HepG2 (cell line): ENCODE measurements around the gene SLC41A1. TPM values are rescaled to one million over a fixed set of nuclear protein-coding genes. Genes with fewer than 3 reads are reported as not detected.

Experiments
- ARNTL ChIP-seq: sonication (generic); formaldehyde crosslinking; IDR thresholded peaks from 2 replicates; pipeline ENCODE4 v1.4.0; 2020; ENCODE audit warnings: mild to moderate bottlenecking, missing genetic modification reagents
- BCLAF1 ChIP-seq: fragments of 450-650 bp; IDR thresholded peaks from 2 replicates; pipeline ENCODE4 v1.6.1; 2017; ENCODE audit warnings: mild to moderate bottlenecking
- CC2D1A ChIP-seq: sonication (generic); formaldehyde crosslinking; IDR thresholded peaks from 2 replicates; pipeline ENCODE4 v1.8.1; 2023; ENCODE audit warnings: mild to moderate bottlenecking, missing genetic modification reagents
- FOXA3 ChIP-seq: IDR thresholded peaks from 2 replicates; pipeline ENCODE4 v1.6.1; 2016; ENCODE audit warnings: missing genetic modification reagents, missing compliant biosample characterization
- HNRNPUL1 ChIP-seq: fragments of 200-400 bp; formaldehyde crosslinking; IDR thresholded peaks from 2 replicates; pipeline ENCODE4 v1.6.1; 2017; ENCODE audit warnings: low read depth, mild to moderate bottlenecking, low read length, moderate library complexity
- MEF2D ChIP-seq: sonication (generic); formaldehyde crosslinking; IDR thresholded peaks from 2 replicates; pipeline ENCODE4 v1.5.1; 2020; ENCODE audit warnings: mild to moderate bottlenecking, missing genetic modification reagents
- MYC ChIP-seq: sonication (generic); formaldehyde crosslinking; IDR thresholded peaks from 2 replicates; pipeline ENCODE4 v1.9.0; 2021; ENCODE audit warnings: missing genetic modification reagents, borderline replicate concordance
- NFE2L2 ChIP-seq: fragments of 150-350 bp; IDR thresholded peaks from 2 replicates; pipeline ENCODE4 v1.6.1; 2014; ENCODE audit warnings: low read length
- PLSCR1 ChIP-seq: sonication (generic); formaldehyde crosslinking; IDR thresholded peaks from 2 replicates; pipeline ENCODE4 v1.5.0; 2020; ENCODE audit warnings: missing genetic modification reagents, mild to moderate bottlenecking, borderline replicate concordance
- POGZ ChIP-seq: sonication (generic); formaldehyde crosslinking; IDR thresholded peaks from 2 replicates; pipeline ENCODE4 v1.4.0; 2020; ENCODE audit warnings: mild to moderate bottlenecking, missing genetic modification reagents
- PRMT3 ChIP-seq: sonication (generic); formaldehyde crosslinking; IDR thresholded peaks from 2 replicates; pipeline ENCODE4 v1.8.1; 2022; ENCODE audit warnings: low read depth, mild to moderate bottlenecking, moderate library complexity, missing genetic modification reagents, borderline replicate concordance
- RFX1 ChIP-seq: fragments of 450-650 bp; IDR thresholded peaks from 2 replicates; pipeline ENCODE4 v1.6.1; 2017
- RORA ChIP-seq: sonication (generic); formaldehyde crosslinking; IDR thresholded peaks from 2 replicates; pipeline ENCODE4 v1.5.0; 2020; ENCODE audit warnings: mild to moderate bottlenecking, missing genetic modification reagents, moderate library complexity
- SUZ12 ChIP-seq: fragments of 150-350 bp; IDR thresholded peaks from 2 replicates; pipeline ENCODE4 v1.6.1; 2014; ENCODE audit warnings: low read depth, low read length
- TEAD3 ChIP-seq: optimal IDR thresholded peaks from 2 replicates; pipeline ENCODE3; 2016; ENCODE audit warnings: borderline replicate concordance
- TMF1 ChIP-seq: sonication (generic); formaldehyde crosslinking; IDR thresholded peaks from 2 replicates; pipeline ENCODE4 v1.8.1; 2022; ENCODE audit warnings: low read depth, missing genetic modification reagents
- TSC22D2 ChIP-seq: sonication (generic); formaldehyde crosslinking; IDR thresholded peaks from 2 replicates; pipeline ENCODE4 v1.5.1; 2020; ENCODE audit warnings: missing genetic modification reagents, mild to moderate bottlenecking, borderline replicate concordance
- YEATS2 ChIP-seq: sonication (generic); formaldehyde crosslinking; IDR thresholded peaks from 2 replicates; pipeline ENCODE4 v1.4.0; 2020; ENCODE audit warnings: missing genetic modification reagents, borderline replicate concordance
- ZKSCAN8 ChIP-seq: IDR thresholded peaks from 2 replicates; pipeline ENCODE4 v1.6.1; 2016; ENCODE audit warnings: borderline replicate concordance, missing genetic modification reagents, missing compliant biosample characterization
- ZNF225 ChIP-seq: sonication (generic); formaldehyde crosslinking; IDR thresholded peaks from 2 replicates; pipeline ENCODE4 v1.4.0; 2020; ENCODE audit warnings: mild to moderate bottlenecking, missing genetic modification reagents
- ZNF317 ChIP-seq: sonication (generic); formaldehyde crosslinking; IDR thresholded peaks from 2 replicates; pipeline ENCODE4 v1.5.0; 2020; ENCODE audit warnings: mild to moderate bottlenecking, missing genetic modification reagents
- ZNF619 ChIP-seq: sonication (generic); formaldehyde crosslinking; IDR thresholded peaks from 2 replicates; pipeline ENCODE4 v1.4.0; 2020; ENCODE audit warnings: mild to moderate bottlenecking, missing genetic modification reagents
- ZNF674 ChIP-seq: sonication (generic); formaldehyde crosslinking; IDR thresholded peaks from 2 replicates; pipeline ENCODE4 v1.5.0; 2020; ENCODE audit warnings: low read depth, mild to moderate bottlenecking, missing genetic modification reagents
- ZSCAN9 ChIP-seq: IDR thresholded peaks from 2 replicates; pipeline ENCODE4 v1.6.1; 2016; ENCODE audit warnings: borderline replicate concordance
- polyA plus RNA-seq, 8 experiments: library from polyadenylated mRNA; depleted of rRNA in 3 of 8; stranded (reverse) in 7 of 8; unstranded in 1 of 8; fragments of >200 nt; fragmentation: Illumina TruSeq in 4 of 8; extraction: Trizol in 4 of 8; gene quantifications; 2 replicates each; pipeline versions ENCODE4 v1.2.1 to v1.2.3, GENCODE V29; 2011 to 2016; ENCODE audit warnings: low read depth in 4 of 8, missing spikeins in 1 of 8, mixed read lengths in 1 of 8; ENCODE audit not compliant: insufficient read depth in 1 of 8
- total RNA-seq, 5 experiments: library from RNA; depleted of rRNA; stranded (reverse); fragments of >200 nt; fragmentation: Illumina TruSeq; extraction: Trizol; gene quantifications; 2 replicates each; pipeline ENCODE4 v1.2.3, GENCODE V29; 2016; ENCODE audit warnings: low read depth in 1 of 5
- TF ChIP-seq, protein P1 (sequence below): sonication (generic); formaldehyde crosslinking; IDR thresholded peaks from 2 replicates; pipeline ENCODE4 v1.8.0; 2022; ENCODE audit warnings: low read depth, missing genetic modification reagents
- TF ChIP-seq, protein P2 (sequence below): sonication (generic); formaldehyde crosslinking; IDR thresholded peaks from 2 replicates; pipeline ENCODE4 v1.5.0; 2020; ENCODE audit warnings: missing genetic modification reagents

SLC41A1 gene
- total and polyA plus RNA-seq, 2 of the 13 experiments (the other 11 are each of a cell fraction or from before 2014, with no cell fraction given) = 2.2 to 4.6 TPM

DNA sequence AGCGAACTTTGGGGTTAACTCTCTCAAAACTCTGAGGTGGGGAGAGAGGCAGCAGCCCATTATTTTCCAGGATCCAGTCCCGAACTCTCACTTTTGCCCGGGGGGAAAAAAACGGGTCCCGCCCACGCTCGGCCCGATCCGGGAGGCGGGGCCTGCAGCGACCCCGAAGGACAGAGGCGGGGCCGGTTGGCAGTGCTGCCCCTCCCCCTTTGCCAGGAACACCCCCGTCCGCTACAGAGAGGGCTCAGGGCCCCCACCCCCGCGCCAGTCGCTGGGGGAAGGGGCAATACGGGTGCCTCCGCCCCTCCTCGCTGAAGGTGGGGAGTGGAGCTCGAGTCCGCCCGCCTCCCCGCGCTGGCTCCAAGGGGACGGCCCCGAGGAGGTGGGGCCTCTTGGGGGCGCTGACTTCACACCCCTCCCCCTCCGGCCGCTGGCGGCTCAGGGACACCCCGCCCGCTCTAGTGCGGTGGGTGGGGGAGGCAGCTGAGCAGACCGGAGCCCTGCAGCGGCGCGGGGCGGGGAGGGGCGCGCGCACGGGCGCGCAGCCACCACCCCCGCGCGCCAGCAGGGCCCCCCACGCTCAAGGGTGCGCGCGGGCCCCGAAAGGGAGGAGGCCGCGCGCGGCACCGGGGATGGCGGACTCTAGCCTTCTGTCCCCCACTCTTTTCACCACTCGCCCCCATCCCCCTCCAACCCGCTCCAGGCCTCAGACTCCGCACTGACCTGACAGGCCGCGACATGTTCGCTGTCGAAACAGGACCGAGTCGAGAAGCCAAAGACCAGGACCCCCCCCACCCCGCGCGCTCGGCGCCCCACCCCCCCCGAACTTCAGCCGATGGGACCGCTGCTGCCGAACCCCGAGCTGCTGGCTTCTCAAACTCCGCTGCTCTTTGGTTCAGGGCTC is 63.5 kb downstream of the SLC41A1 start (continued):
- TF ChIP-seq CC2D1A (CRISPR knock-in tag) = no peak
- no peak; the same call in 1 of the 2 replicates for TF ChIP-seq YEATS2 (CRISPR knock-in tag)
- TF ChIP-seq ZNF619 (CRISPR knock-in tag) = no peak
- no peak for TF ChIP-seq TMF1 (CRISPR knock-in tag)
- TF ChIP-seq PRMT3 = no peak
- no peak for TF ChIP-seq PLSCR1 (CRISPR knock-in tag)
- TF ChIP-seq NFE2L2 = no peak
- TF ChIP-seq ARNTL = peak; percentile 55; the same call in 1 of the 2 replicates
- TF ChIP-seq FOXA3 (CRISPR knock-in tag) = peak; percentile 62; the same call in 1 of the 2 replicates
- no peak for TF ChIP-seq ZNF317 (CRISPR knock-in tag)
- TF ChIP-seq MEF2D = peak; percentile 68; the same call in 1 of the 2 replicates
- TF ChIP-seq BCLAF1 = no peak
- TF ChIP-seq TEAD3 = peak; percentile 53
- TF ChIP-seq TSC22D2 (CRISPR knock-in tag) = no peak
- TF ChIP-seq HNRNPUL1 = peak; percentile 89
- no peak for TF ChIP-seq ZNF674 (CRISPR knock-in tag)
- no peak for TF ChIP-seq RFX1
- no peak for TF ChIP-seq RORA (CRISPR knock-in tag)
- no peak for TF ChIP-seq ZSCAN9
- TF ChIP-seq, protein P1, sequence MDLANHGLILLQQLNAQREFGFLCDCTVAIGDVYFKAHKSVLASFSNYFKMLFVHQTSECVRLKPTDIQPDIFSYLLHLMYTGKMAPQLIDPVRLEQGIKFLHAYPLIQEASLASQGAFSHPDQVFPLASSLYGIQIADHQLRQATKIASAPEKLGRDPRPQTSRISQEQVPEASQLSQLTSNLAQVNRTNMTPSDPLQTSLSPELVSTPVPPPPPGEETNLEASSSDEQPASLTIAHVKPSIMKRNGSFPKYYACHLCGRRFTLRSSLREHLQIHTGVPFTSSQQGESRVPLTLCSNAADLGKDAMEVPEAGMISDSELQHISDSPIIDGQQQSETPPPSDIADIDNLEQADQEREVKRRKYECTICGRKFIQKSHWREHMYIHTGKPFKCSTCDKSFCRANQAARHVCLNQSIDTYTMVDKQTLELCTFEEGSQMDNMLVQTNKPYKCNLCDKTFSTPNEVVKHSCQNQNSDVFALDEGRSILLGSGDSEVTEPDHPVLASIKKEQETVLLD = peak; percentile 88
- no peak for TF ChIP-seq ZNF225
- TF ChIP-seq ZKSCAN8 (CRISPR knock-in tag) = no peak; the same call in 1 of the 2 replicates
- TF ChIP-seq POGZ (CRISPR knock-in tag) = peak; percentile 87
- TF ChIP-seq MYC (CRISPR knock-in tag) = no peak; the same call in 1 of the 2 replicates
- TF ChIP-seq, protein P2, sequence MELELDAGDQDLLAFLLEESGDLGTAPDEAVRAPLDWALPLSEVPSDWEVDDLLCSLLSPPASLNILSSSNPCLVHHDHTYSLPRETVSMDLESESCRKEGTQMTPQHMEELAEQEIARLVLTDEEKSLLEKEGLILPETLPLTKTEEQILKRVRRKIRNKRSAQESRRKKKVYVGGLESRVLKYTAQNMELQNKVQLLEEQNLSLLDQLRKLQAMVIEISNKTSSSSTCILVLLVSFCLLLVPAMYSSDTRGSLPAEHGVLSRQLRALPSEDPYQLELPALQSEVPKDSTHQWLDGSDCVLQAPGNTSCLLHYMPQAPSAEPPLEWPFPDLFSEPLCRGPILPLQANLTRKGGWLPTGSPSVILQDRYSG (CRISPR knock-in tag) = no peak
- no peak for TF ChIP-seq SUZ12
